ENCODE results near the gene HSD11B2.
"Not testable (repeated sequence)": the region's sequence is repeated elsewhere in the genome, so short reads cannot be mapped to it uniquely, and the experiment has no call there.

Gene HSD11B2

GRCh38 chr16:67411339-67411738, 19.6 kb upstream of the HSD11B2 start:
- TF ChIP-seq CTCF (conservative IDR thresholded peaks at IDR 0.05; ENCODE audit: low read depth, low read length) = no peak
- H3K4me3 ChIP-seq (ENCODE audit: low read depth, low read length) = no peak overlapping the region
- DNase-seq (ENCODE audit: low read depth) = no peak

- no peak overlapping the region for H3K4me3 ChIP-seq (ENCODE audit: low read depth, low read length)
- no peak for DNase-seq (ENCODE audit: low read depth)
- TF ChIP-seq CTCF (conservative IDR thresholded peaks at IDR 0.05; ENCODE audit: low read depth, low read length) = no peak
Observed at GRCh38 chr16:67412294-67412693, 18.6 kb upstream of the HSD11B2 start.

GRCh38 chr16:67413978-67414911, 16.7 kb upstream of the HSD11B2 start:
- H3K4me3 ChIP-seq (ENCODE audit: low read depth, low read length) = no peak overlapping the region
- no peak for TF ChIP-seq CTCF (conservative IDR thresholded peaks at IDR 0.05; ENCODE audit: low read depth, low read length)
- DNase-seq (ENCODE audit: low read depth) = no peak

GRCh38 chr16:67415421-67415820, 15.5 kb upstream of the HSD11B2 start:
- H3K4me3 ChIP-seq (ENCODE audit: low read depth, low read length) = peak overlapping the region; percentile 81
- DNase-seq (ENCODE audit: low read depth) = not testable (repeated sequence)

GRCh38 chr16:67415872-67416793, 14.8 kb upstream of the HSD11B2 start, which contains the start of gene ZDHHC1:
Gene ZDHHC1, minus strand, starts transcription at chr16:67416477. Its CDS starts 8,702 bp downstream, at chr16:67407775.
- peak within 1 kb of the TSS; percentile 81 for H3K4me3 ChIP-seq (ENCODE audit: low read depth, low read length)
- DNase-seq (ENCODE audit: low read depth) = peak; percentile 67
- peak; percentile 8 for TF ChIP-seq CTCF (conservative IDR thresholded peaks at IDR 0.05; ENCODE audit: low read depth, low read length)

- H3K4me3 ChIP-seq (ENCODE audit: low read depth, low read length) = no peak overlapping the region
- no peak for DNase-seq (ENCODE audit: low read depth)
- no peak for TF ChIP-seq CTCF (conservative IDR thresholded peaks at IDR 0.05; ENCODE audit: low read depth, low read length)
Observed at GRCh38 chr16:67417333-67418061, 13.4 kb upstream of the HSD11B2 start.

Data from choroid plexus epithelial cell (primary cell).